H1 (cell line): ENCODE measurements around the gene OR2K2. TPM values are rescaled to one million over a fixed set of nuclear protein-coding genes. Genes with fewer than 3 reads are reported as not detected.

Source experiments
- CTCF ChIA-PET: fragments of 300-600 bp; sonication (Branson Sonifier 250); formaldehyde crosslinking; loops from one replicate; lab custom pipeline; 2021; ENCODE audit not compliant: partially characterized antibody; lab: Charles Lee
- POLR2A ChIA-PET: fragments of 300-600 bp; sonication (Branson Sonifier 250); formaldehyde crosslinking; loops from one replicate; lab custom pipeline; 2021; ENCODE audit warnings: inconsistent platforms; ENCODE audit not compliant: partially characterized antibody; lab: Charles Lee
- DNase-seq, 2 experiments: peaks; one replicate each; pipeline versions ENCODE4 v3.0.0 to v3.0.0-alpha.2; 2010 to 2022; ENCODE audit warnings: low spot score in 2 of 2, low read depth in 1 of 2, mixed read lengths in 1 of 2
- FAIRE-seq: peaks from 2 replicates; lab custom pipeline; 2011; peaks lifted over from hg19 to GRCh38; lab: Jason Lieb, UNC
- H2AFZ ChIP-seq: 2 replicates; pipeline ENCODE4 v1.8.1; 2012; ENCODE audit warnings: low read length, inconsistent platforms
- H2AK5ac ChIP-seq: 2 replicates; pipeline ENCODE4 v1.6.1; 2013; ENCODE audit warnings: low read depth, low read length
- H2BK120ac ChIP-seq: replicated peaks from 2 replicates; pipeline ENCODE3; 2013; ENCODE audit warnings: low read depth, low read length, inconsistent platforms
- H2BK12ac ChIP-seq: 2 replicates; pipeline ENCODE4 v1.6.1; 2013; ENCODE audit warnings: low read depth, low read length
- H2BK15ac ChIP-seq: 2 replicates; pipeline ENCODE4 v1.6.1; 2013; ENCODE audit warnings: low read length
- H2BK20ac ChIP-seq: 2 replicates; pipeline ENCODE4 v1.6.1; 2013; ENCODE audit warnings: low read length
- H2BK5ac ChIP-seq: 2 replicates; pipeline ENCODE4 v1.6.1; 2013; ENCODE audit warnings: low read depth, low read length
- H3K14ac ChIP-seq: 2 replicates; pipeline ENCODE4 v1.6.1; 2013; ENCODE audit warnings: inconsistent platforms; ENCODE audit not compliant: insufficient read length
- H3K18ac ChIP-seq: 2 replicates; pipeline ENCODE4 v1.6.1; 2013; ENCODE audit warnings: low read length; ENCODE audit errors: extremely low read depth
- H3K23ac ChIP-seq: 2 replicates; pipeline ENCODE4 v1.6.1; 2013; ENCODE audit warnings: inconsistent platforms; ENCODE audit not compliant: insufficient read length
- H3K23me2 ChIP-seq: 2 replicates; pipeline ENCODE4 v1.6.1; 2013; ENCODE audit warnings: low read depth, low read length
- H3K27ac ChIP-seq: 2 replicates; pipeline ENCODE4 v1.6.1; 2011; ENCODE audit warnings: low read depth, low read length, inconsistent platforms
- H3K27me3 ChIP-seq, 4 experiments: replicated peaks in 1 of 4; 1 replicate in 1 of 4; 2 replicates in 3 of 4; pipeline versions ENCODE4 v1.6.1 to v1.8.1; 2011 to 2013; ENCODE audit warnings: low read length in 3 of 4, mild to moderate bottlenecking in 3 of 4, inconsistent platforms in 2 of 4, mixed read lengths in 2 of 4, moderate library complexity in 1 of 4; ENCODE audit not compliant: control insufficient read depth in 3 of 4, insufficient read depth in 3 of 4; ENCODE audit errors: extremely low read depth in 1 of 4
- H3K36me3 ChIP-seq, 4 experiments: 2 replicates each; pipeline versions ENCODE4 v1.6.1 to v1.8.1; 2011 to 2013; ENCODE audit warnings: mild to moderate bottlenecking in 4 of 4, low read length in 3 of 4, moderate library complexity in 2 of 4, control low read depth in 1 of 4, inconsistent platforms in 1 of 4; ENCODE audit not compliant: insufficient read depth in 4 of 4, control insufficient read depth in 2 of 4
- H3K4ac ChIP-seq: replicated peaks from 2 replicates; pipeline ENCODE3; 2013; ENCODE audit warnings: low read length, low read depth, mixed read lengths, inconsistent platforms; ENCODE audit not compliant: insufficient read length
- H3K4me1 ChIP-seq, 4 experiments: replicated peaks in 1 of 4; 1 replicate in 1 of 4; 2 replicates in 3 of 4; pipeline versions ENCODE4 v1.6.1 to v1.8.1; 2011 to 2013; ENCODE audit warnings: low read length in 3 of 4, inconsistent platforms in 2 of 4, mixed read lengths in 1 of 4; ENCODE audit not compliant: insufficient read depth in 4 of 4, control insufficient read depth in 3 of 4
- H3K4me2 ChIP-seq, 2 experiments: 2 replicates each; pipeline versions ENCODE4 v1.6.1 to v1.8.1; 2011 to 2013; ENCODE audit warnings: low read depth in 2 of 2, low read length in 2 of 2, control low read depth in 1 of 2, inconsistent platforms in 1 of 2, mild to moderate bottlenecking in 1 of 2; ENCODE audit not compliant: insufficient read depth in 1 of 2
- H3K4me3 ChIP-seq, 4 experiments: fragments of 200-600, 300-600 bp in 1 of 4; sonication (generic), shearing (Covaris generic), sonication (Bioruptor Twin) in 1 of 4; 2 replicates each; pipeline versions ENCODE4 v1.5.1 to v1.8.1; 2011 to 2016; ENCODE audit warnings: low read length in 4 of 4, low read depth in 3 of 4, control low read depth in 2 of 4, inconsistent platforms in 2 of 4, mild to moderate bottlenecking in 2 of 4, mixed read lengths in 1 of 4, moderate library complexity in 1 of 4; ENCODE audit not compliant: insufficient read depth in 2 of 4; ENCODE audit errors: extremely low read depth in 1 of 4
- H3K56ac ChIP-seq: replicated peaks from 2 replicates; pipeline ENCODE3; 2013; ENCODE audit warnings: low read depth, mild to moderate bottlenecking, mixed read lengths, low read length, inconsistent platforms; ENCODE audit not compliant: insufficient read length
- H3K79me1 ChIP-seq: 2 replicates; pipeline ENCODE4 v1.6.1; 2013; ENCODE audit warnings: low read depth, low read length, control low read depth
- H3K79me2 ChIP-seq, 2 experiments: 2 replicates each; pipeline versions ENCODE4 v1.6.1 to v1.8.1; 2012 to 2013; ENCODE audit warnings: low read length in 2 of 2, mild to moderate bottlenecking in 2 of 2, inconsistent platforms in 1 of 2; ENCODE audit not compliant: insufficient read depth in 2 of 2, control insufficient read depth in 1 of 2
- H3K9ac ChIP-seq, 4 experiments: replicated peaks in 1 of 4; 1 replicate in 1 of 4; 2 replicates in 3 of 4; pipeline versions ENCODE4 v1.6.1 to v1.8.1; 2011 to 2013; ENCODE audit warnings: low read depth in 3 of 4, low read length in 3 of 4, control low read depth in 2 of 4, mild to moderate bottlenecking in 2 of 4, moderate library complexity in 2 of 4, inconsistent platforms in 1 of 4; ENCODE audit errors: extremely low read depth in 1 of 4
- H3K9me3 ChIP-seq, 2 experiments: 2 replicates each; pipeline versions ENCODE4 v1.6.1 to v1.8.1; 2012 to 2013; ENCODE audit warnings: mild to moderate bottlenecking in 2 of 2, moderate library complexity in 2 of 2, control low read depth in 1 of 2, inconsistent platforms in 1 of 2, low read depth in 1 of 2, low read length in 1 of 2, mixed read lengths in 1 of 2; ENCODE audit not compliant: insufficient read depth in 2 of 2
- H4K20me1 ChIP-seq, 2 experiments: replicated peaks in 1 of 2; 2 replicates each; pipeline versions ENCODE3 to v1.8.1; 2011 to 2013; ENCODE audit warnings: inconsistent platforms in 2 of 2, low read length in 2 of 2, mild to moderate bottlenecking in 1 of 2; ENCODE audit not compliant: insufficient read depth in 2 of 2, control insufficient read depth in 1 of 2
- H4K5ac ChIP-seq: 2 replicates; pipeline ENCODE4 v1.6.1; 2013; ENCODE audit warnings: low read length, low read depth, mixed read lengths, inconsistent platforms; ENCODE audit not compliant: insufficient read length
- H4K8ac ChIP-seq: 2 replicates; pipeline ENCODE4 v1.8.0; 2013; ENCODE audit warnings: mild to moderate bottlenecking, moderate library complexity, low read length, inconsistent platforms; ENCODE audit not compliant: insufficient read depth; ENCODE audit errors: extremely low read depth
- H4K91ac ChIP-seq: replicated peaks from 2 replicates; pipeline ENCODE3; 2013; ENCODE audit warnings: low read length, mixed read lengths, inconsistent platforms; ENCODE audit not compliant: insufficient read length
- KDM1A ChIP-seq: fragments of 200-600, 300-600 bp; sonication (generic); IDR thresholded peaks from 2 replicates; pipeline ENCODE4 v1.7.1; 2016; ENCODE audit warnings: mild to moderate bottlenecking, low read length, borderline replicate concordance
- RNF2 ChIP-seq: fragments of 200-900, 300-1000 bp; sonication (generic); IDR thresholded peaks from 2 replicates; pipeline ENCODE4 v1.7.1; 2016; ENCODE audit warnings: borderline replicate concordance, low read depth, mild to moderate bottlenecking, antibody characterized with exemption, low read length; ENCODE audit not compliant: poor library complexity, severe bottlenecking; ENCODE audit errors: missing control alignments
- WGBS, 2 experiments: shearing (Covaris generic) in 1 of 2; methylation state at CpG; one replicate each; pipeline versions ENCODE4 v1.1.6 to v1.1.7; 2013 to 2015; ENCODE audit warnings: low lambda C conversion rate in 2 of 2, mixed read lengths in 2 of 2, inconsistent platforms in 1 of 2, low coverage in 1 of 2, missing lambda C conversion rate in 1 of 2; ENCODE audit not compliant: insufficient replicate concordance in 2 of 2, insufficient coverage in 1 of 2, insufficient read length in 1 of 2; ENCODE audit errors: extremely low coverage in 1 of 2, missing lambda C conversion rate in 1 of 2; 5-methylcytosine and 5-hydroxymethylcytosine counted together
- polyA plus RNA-seq, 7 experiments: library from polyadenylated mRNA; depleted of rRNA in 3 of 7; stranded (reverse) in 5 of 7; unstranded in 2 of 7; fragments of >200 nt in 5 of 7; fragments of 200-250 nt in 2 of 7; gene quantifications; 1 replicate in 5 of 7; 2 replicates in 1 of 7; 4 replicates in 1 of 7; pipeline versions ENCODE4 v1.2.1 to v1.2.3, GENCODE V29; 2011 to 2013; ENCODE audit warnings: missing spikeins in 2 of 7, mixed read lengths in 2 of 7
- total RNA-seq: library from RNA; stranded (reverse); fragmentation: NEBNext Ultra II Directional; extraction: Animal tissue kit (Norgen Biotek cat#: 25700); gene quantifications from 2 replicates; pipeline ENCODE4 v1.2.1, GENCODE V29; 2021
- TF ChIP-seq, protein P1 (sequence below): IDR thresholded peaks from 2 replicates; pipeline ENCODE4 v1.6.1; 2011; ENCODE audit warnings: low read depth, mild to moderate bottlenecking, low read length; ENCODE audit not compliant: insufficient read depth

Gene OR2K2
- total and polyA plus RNA-seq, 2 of the 8 experiments (the other 6 are each of a cell fraction or from before 2014, with no cell fraction given): not detected

DNA sequence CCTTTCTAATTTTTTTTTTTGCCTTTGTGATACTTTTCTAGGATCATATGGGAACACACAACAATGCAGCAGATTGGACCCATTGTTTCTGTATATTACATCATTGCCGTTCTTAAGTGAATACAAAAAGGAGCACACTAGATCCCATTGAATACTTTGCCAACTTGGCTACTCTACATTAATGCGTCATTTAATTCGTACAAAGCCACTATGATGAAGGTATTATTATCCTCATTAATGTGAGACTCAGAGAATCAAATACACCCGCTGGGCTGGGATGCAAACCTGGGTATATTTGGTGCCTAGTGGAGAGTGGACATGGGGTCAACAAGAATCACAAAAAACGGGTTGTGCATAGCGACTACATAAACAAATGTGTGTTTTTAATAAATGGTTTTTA lies 31.9 kb downstream of the OR2K2 start:
- DNase-seq (no peak), FAIRE-seq (no peak)
- ChIA-PET CTCF (interaction anchor here (0.6 to 2.0 kb wide), 7 partner anchors 9 to 674 kb away, joined by 3 to 10 read pairs (median 5); no protein-coding TSS in a partner anchor), POLR2A (no interaction called here)
- Histone ChIP-seq H3K4me1 (no peaks in the 10 kb centered on the region), H3K9me3 (peaks cover 0 to 4% of the 10 kb centered on the region in 2 experiments; a peak in 1 of 4 replicates), H2AFZ (no peak overlapping the region), H3K18ac (no peak overlapping the region), H3K36me3 (no peaks in the 10 kb centered on the region), H4K20me1 (no peaks in the 10 kb centered on the region), H2BK12ac (no peak overlapping the region), H4K5ac (no peak overlapping the region), H2AK5ac (no peak overlapping the region), H3K23ac (no peak overlapping the region), H2BK15ac (no peak overlapping the region), H4K91ac (no peak overlapping the region), H3K4ac (no peak overlapping the region), H3K14ac (no peak overlapping the region), H2BK120ac (no peak overlapping the region), H3K4me3 (no peak overlapping the region), H2BK20ac (no peak overlapping the region), H3K9ac (no peak overlapping the region), H3K79me2 (no peaks in the 10 kb centered on the region), H3K27me3 (no peaks in the 10 kb centered on the region), H3K56ac (no peak overlapping the region), H3K4me2 (no peak overlapping the region), H4K8ac (no peak overlapping the region), H3K23me2 (no peaks in the 10 kb centered on the region), H2BK5ac (no peak overlapping the region), H3K79me1 (no peaks in the 10 kb centered on the region), H3K27ac (no peak overlapping the region)
- 91% methylated on average over 6 of the region's 6 CpGs; no CpG with 5 or more reads in 1 of the 2 experiments for WGBS, 2 experiments
- TF ChIP-seq, protein P1, sequence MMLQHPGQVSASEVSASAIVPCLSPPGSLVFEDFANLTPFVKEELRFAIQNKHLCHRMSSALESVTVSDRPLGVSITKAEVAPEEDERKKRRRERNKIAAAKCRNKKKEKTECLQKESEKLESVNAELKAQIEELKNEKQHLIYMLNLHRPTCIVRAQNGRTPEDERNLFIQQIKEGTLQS: no peak
- TF ChIP-seq KDM1A (no peak), RNF2 (no peak)
